CD14-positive monocyte (primary cell): ENCODE measurements around the gene TRIM67. TPM values are rescaled to one million over a fixed set of nuclear protein-coding genes. Genes with fewer than 3 reads are reported as not detected.

ENCODE experiments used
- DNase-seq, 3 donors: peaks; one replicate each; pipeline ENCODE4 v3.0.0-alpha.2; 2011 to 2022
- H2AFZ ChIP-seq: 2 replicates; pipeline ENCODE4 v1.6.0; 2012; ENCODE audit warnings: mild to moderate bottlenecking, low read depth, low read length, inconsistent platforms; ENCODE audit not compliant: insufficient read depth, poor library complexity, severe bottlenecking
- H3K27ac ChIP-seq, 2 donors: 1 replicate in 1 of 2; 2 replicates in 1 of 2; pipeline ENCODE4 v1.5.1; 2012 to 2013; ENCODE audit warnings: low read length in 2 of 2, control low read depth in 1 of 2, inconsistent platforms in 1 of 2, low read depth in 1 of 2, mild to moderate bottlenecking in 1 of 2
- H3K27me3 ChIP-seq, 2 donors: one replicate each; pipeline versions ENCODE4 v1.6.0 to v1.6.1; 2011 to 2013; ENCODE audit warnings: low read length in 2 of 2; ENCODE audit not compliant: control insufficient read depth in 2 of 2, insufficient read depth in 2 of 2
- H3K36me3 ChIP-seq, 2 donors: replicated peaks in 1 of 2; 1 replicate in 1 of 2; 2 replicates in 1 of 2; pipeline versions ENCODE4 v1.5.1 to v1.6.1; 2012 to 2013; ENCODE audit warnings: low read length in 2 of 2, control low read depth in 1 of 2, inconsistent platforms in 1 of 2, mild to moderate bottlenecking in 1 of 2; ENCODE audit not compliant: insufficient read depth in 2 of 2, control insufficient read depth in 1 of 2
- H3K4me1 ChIP-seq, 2 donors: 1 replicate in 1 of 2; 2 replicates in 1 of 2; pipeline versions ENCODE4 v1.5.1 to v1.6.1; 2012 to 2013; ENCODE audit warnings: low read length in 2 of 2, control low read depth in 1 of 2, inconsistent platforms in 1 of 2, mild to moderate bottlenecking in 1 of 2, moderate library complexity in 1 of 2; ENCODE audit not compliant: insufficient read depth in 2 of 2, control insufficient read depth in 1 of 2
- H3K4me2 ChIP-seq: replicated peaks from 2 replicates; pipeline ENCODE3; 2012; ENCODE audit warnings: low read length, moderate library complexity, mild to moderate bottlenecking; ENCODE audit not compliant: poor library complexity, severe bottlenecking; ENCODE audit errors: extremely low read depth
- H3K4me3 ChIP-seq, 3 experiments: fragments of 200-600 bp in 1 of 3; sonication (generic) in 1 of 3; replicated peaks in 1 of 3; 1 replicate in 2 of 3; 2 replicates in 1 of 3; pipeline ENCODE4 v1.5.1; 2011 to 2013; ENCODE audit warnings: low read length in 3 of 3, mild to moderate bottlenecking in 3 of 3, control low read depth in 2 of 3, low read depth in 2 of 3, inconsistent platforms in 1 of 3, moderate library complexity in 1 of 3
- H3K79me2 ChIP-seq: 2 replicates; pipeline ENCODE4 v1.6.0; 2012; ENCODE audit warnings: mild to moderate bottlenecking, control low read depth, inconsistent platforms, low read length, moderate library complexity; ENCODE audit not compliant: insufficient read depth
- H3K9ac ChIP-seq: 2 replicates; pipeline ENCODE4 v1.6.0; 2017; ENCODE audit warnings: low read length, mild to moderate bottlenecking; ENCODE audit not compliant: insufficient read depth, poor library complexity, severe bottlenecking
- H3K9me3 ChIP-seq, 2 donors: replicated peaks in 1 of 2; 1 replicate in 1 of 2; 2 replicates in 1 of 2; pipeline versions ENCODE4 v1.5.1 to v1.6.1; 2012 to 2013; ENCODE audit warnings: low read length in 2 of 2, control low read depth in 1 of 2; ENCODE audit not compliant: control insufficient read depth in 1 of 2, insufficient read depth in 1 of 2
- H4K20me1 ChIP-seq: 2 replicates; pipeline ENCODE4 v1.6.0; 2012; ENCODE audit warnings: mild to moderate bottlenecking, low read length, control low read depth, moderate library complexity; ENCODE audit not compliant: insufficient read depth
- H3K27ac Mint-ChIP-seq, 7 donors: one replicate each; pipeline ENCODE4 v1.8.0; 2020; ENCODE audit warnings: mild to moderate bottlenecking in 7 of 7, mixed read lengths in 7 of 7, moderate library complexity in 6 of 7, inconsistent platforms in 2 of 7
- H3K27me3 Mint-ChIP-seq, 3 donors: one replicate each; pipeline ENCODE4 v1.8.0; 2021 to 2022; ENCODE audit warnings: low read depth in 3 of 3, mild to moderate bottlenecking in 3 of 3, mixed read lengths in 3 of 3, moderate library complexity in 3 of 3, inconsistent platforms in 1 of 3
- H3K36me3 Mint-ChIP-seq, 2 donors: one replicate each; pipeline ENCODE4 v1.8.0; 2020; ENCODE audit warnings: mixed read lengths in 2 of 2, inconsistent platforms in 1 of 2, mild to moderate bottlenecking in 1 of 2
- H3K4me1 Mint-ChIP-seq: one replicate; pipeline ENCODE4 v1.8.0; 2020; ENCODE audit warnings: mild to moderate bottlenecking, mixed read lengths
- H3K4me3 Mint-ChIP-seq, 2 donors: one replicate each; pipeline ENCODE4 v1.8.0; 2020; ENCODE audit warnings: mild to moderate bottlenecking in 2 of 2, mixed read lengths in 2 of 2, moderate library complexity in 1 of 2
- H3K9me3 Mint-ChIP-seq, 7 donors: one replicate each; pipeline ENCODE4 v1.8.0; 2020 to 2022; ENCODE audit warnings: mixed read lengths in 7 of 7, mild to moderate bottlenecking in 6 of 7, moderate library complexity in 6 of 7, inconsistent platforms in 2 of 7
- CTCF ChIP-seq: fragments of 200-600 bp; IDR thresholded peaks from one replicate; pipeline ENCODE4 v1.8.0; 2022; ENCODE audit warnings: antibody characterized with exemption, mild to moderate bottlenecking
- WGBS: methylation state at CpG from one replicate; pipeline ENCODE4 v1.1.5; 2013; ENCODE audit warnings: missing lambda C conversion rate; ENCODE audit not compliant: insufficient coverage; 5-methylcytosine and 5-hydroxymethylcytosine counted together
- intact Hi-C, 2 donors: fragments of 100-400 bp; cut with micrococcal nuclease; formaldehyde crosslinking; loops; one replicate each; pipeline versions ENCODE4 v1.15.0 to v1.15.1; 2023
- polyA plus RNA-seq, 3 donors: library from polyadenylated mRNA; depleted of rRNA in 1 of 3; unstranded in 2 of 3; stranded (reverse) in 1 of 3; fragments of 300-500 nt in 2 of 3; fragments of >200 nt in 1 of 3; fragmentation: Illumina TruSeq in 2 of 3; gene quantifications; 1 replicate in 2 of 3; 2 replicates in 1 of 3; pipeline ENCODE4 v1.2.3, GENCODE V29; 2012 to 2021

Gene TRIM67
- polyA plus RNA-seq, 3 donors, result not detected

GRCh38 chr1:231139125-231139649 is 22.7 kb upstream of the TRIM67 start:
- H3K4me1 Mint-ChIP-seq, result peaks cover 3% of the 10 kb centered on the region
- no peak overlapping the region for H3K27ac ChIP-seq

More at GRCh38 chr1:231139125-231139649, 22.7 kb upstream of the TRIM67 start:
- intact Hi-C loops, result no loop called here
- TF ChIP-seq CTCF, result no peak
- Histone ChIP-seq H3K36me3 (no peaks in the 10 kb centered on the region), H3K9ac (no peak overlapping the region), H3K4me3 (no peak overlapping the region), H3K4me2 (no peak overlapping the region), H3K4me1 (no peaks in the 10 kb centered on the region), H3K79me2 (no peaks in the 10 kb centered on the region), H2AFZ (no peak overlapping the region), H4K20me1 (no peaks in the 10 kb centered on the region), H3K27me3 (peaks cover 0 to 3% of the 10 kb centered on the region in 2 donors), H3K9me3 (peaks cover 6 to 10% of the 10 kb centered on the region in 2 donors)
- Mint-ChIP-seq H3K4me3 (no peak overlapping the region), H3K27me3 (peaks cover 4 to 15% (median 9%) of the 10 kb centered on the region in 3 donors), H3K9me3 (peaks cover 4 to 13% (median 9%) of the 10 kb centered on the region in 7 donors), H3K27ac (no peak overlapping the region), H3K36me3 (no peaks in the 10 kb centered on the region)
- no peak for DNase-seq
- no CpG with 5 or more reads among the region's 3 CpGs for WGBS
